HepG2 (cell line): ENCODE measurements around the gene ITGAE. TPM values are rescaled to one million over a fixed set of nuclear protein-coding genes. Genes with fewer than 3 reads are reported as not detected.

Source experiments
- IRX3 ChIP-seq: sonication (generic); formaldehyde crosslinking; IDR thresholded peaks from 2 replicates; pipeline ENCODE4 v1.8.1; 2023; ENCODE audit warnings: mild to moderate bottlenecking, low read depth, missing genetic modification reagents, borderline replicate concordance
- JARID2 ChIP-seq: sonication (generic); formaldehyde crosslinking; IDR thresholded peaks from 2 replicates; pipeline ENCODE4 v1.8.1; 2023; ENCODE audit warnings: missing genetic modification reagents, inconsistent platforms; ENCODE audit not compliant: insufficient replicate concordance
- MTF2 ChIP-seq: sonication (generic); formaldehyde crosslinking; IDR thresholded peaks from 2 replicates; pipeline ENCODE4 v1.5.0; 2020; ENCODE audit warnings: missing genetic modification reagents, borderline replicate concordance
- NCOA1 ChIP-seq: sonication (generic); formaldehyde crosslinking; IDR thresholded peaks from 2 replicates; pipeline ENCODE4 v1.9.0; 2021; ENCODE audit warnings: missing genetic modification reagents
- NRL ChIP-seq: sonication (generic); formaldehyde crosslinking; IDR thresholded peaks from 2 replicates; pipeline ENCODE4 v1.5.0; 2020; ENCODE audit warnings: missing genetic modification reagents, mild to moderate bottlenecking, moderate library complexity, borderline replicate concordance
- RARA ChIP-seq: IDR thresholded peaks from 2 replicates; pipeline ENCODE4 v1.6.1; 2016; ENCODE audit warnings: missing genetic modification reagents, missing compliant biosample characterization
- RCOR2 ChIP-seq: IDR thresholded peaks from 2 replicates; pipeline ENCODE4 v1.6.1; 2016; ENCODE audit warnings: missing biosample characterization, missing genetic modification reagents
- SNRNP70 ChIP-seq: fragments of 200-400 bp; formaldehyde crosslinking; IDR thresholded peaks from 2 replicates; pipeline ENCODE4 v1.6.1; 2017; ENCODE audit warnings: mild to moderate bottlenecking, low read depth, low read length, moderate library complexity
- THAP11 ChIP-seq: IDR thresholded peaks from 2 replicates; pipeline ENCODE4 v1.6.1; 2016; ENCODE audit warnings: missing biosample characterization, missing genetic modification reagents
- TIGD3 ChIP-seq: sonication (generic); formaldehyde crosslinking; IDR thresholded peaks from 2 replicates; pipeline ENCODE4 v1.5.1; 2020; ENCODE audit warnings: mild to moderate bottlenecking, missing genetic modification reagents, borderline replicate concordance
- ZBTB37 ChIP-seq: sonication (generic); formaldehyde crosslinking; IDR thresholded peaks from 2 replicates; pipeline ENCODE4 v1.4.0; 2020; ENCODE audit warnings: mild to moderate bottlenecking, missing genetic modification reagents
- ZNF331 ChIP-seq: sonication (generic); formaldehyde crosslinking; IDR thresholded peaks from 2 replicates; pipeline ENCODE4 v1.4.0; 2020; ENCODE audit warnings: missing genetic modification reagents
- ZNF367 ChIP-seq: sonication (generic); formaldehyde crosslinking; IDR thresholded peaks from 2 replicates; pipeline ENCODE4 v1.4.0; 2020; ENCODE audit warnings: missing genetic modification reagents, borderline replicate concordance
- ZNF430 ChIP-seq: sonication (generic); formaldehyde crosslinking; IDR thresholded peaks from 2 replicates; pipeline ENCODE4 v1.9.0; 2021; ENCODE audit warnings: mild to moderate bottlenecking, missing genetic modification reagents
- ZNF512B ChIP-seq: sonication (generic); formaldehyde crosslinking; IDR thresholded peaks from 2 replicates; pipeline ENCODE4 v1.5.1; 2020; ENCODE audit warnings: missing genetic modification reagents, mild to moderate bottlenecking, borderline replicate concordance
- ZNF543 ChIP-seq: sonication (generic); formaldehyde crosslinking; IDR thresholded peaks from 2 replicates; pipeline ENCODE4 v1.4.0; 2020; ENCODE audit warnings: mild to moderate bottlenecking, missing genetic modification reagents
- ZNF567 ChIP-seq: sonication (generic); formaldehyde crosslinking; IDR thresholded peaks from 2 replicates; pipeline ENCODE4 v1.8.1; 2023; ENCODE audit warnings: mild to moderate bottlenecking, missing genetic modification reagents, borderline replicate concordance
- ZNF570 ChIP-seq: sonication (generic); formaldehyde crosslinking; IDR thresholded peaks from 2 replicates; pipeline ENCODE4 v1.4.0; 2020; ENCODE audit warnings: mild to moderate bottlenecking, missing genetic modification reagents, borderline replicate concordance
- ZNF749 ChIP-seq: sonication (generic); formaldehyde crosslinking; IDR thresholded peaks from 2 replicates; pipeline ENCODE4 v1.8.0; 2022; ENCODE audit warnings: mild to moderate bottlenecking, missing genetic modification reagents, moderate library complexity, borderline replicate concordance
- ZNF777 ChIP-seq: sonication (generic); formaldehyde crosslinking; IDR thresholded peaks from 2 replicates; pipeline ENCODE4 v1.4.0; 2020; ENCODE audit warnings: missing genetic modification reagents
- ZNF782 ChIP-seq: sonication (generic); formaldehyde crosslinking; IDR thresholded peaks from 2 replicates; pipeline ENCODE4 v1.4.0; 2020; ENCODE audit warnings: missing genetic modification reagents, mild to moderate bottlenecking, borderline replicate concordance
- ZSCAN5A ChIP-seq: sonication (generic); formaldehyde crosslinking; IDR thresholded peaks from 2 replicates; pipeline ENCODE4 v1.8.0; 2022; ENCODE audit warnings: mild to moderate bottlenecking, missing genetic modification reagents, borderline replicate concordance
- polyA plus RNA-seq, 8 experiments: library from polyadenylated mRNA; depleted of rRNA in 3 of 8; stranded (reverse) in 7 of 8; unstranded in 1 of 8; fragments of >200 nt; fragmentation: Illumina TruSeq in 4 of 8; extraction: Trizol in 4 of 8; gene quantifications; 2 replicates each; pipeline versions ENCODE4 v1.2.1 to v1.2.3, GENCODE V29; 2011 to 2016; ENCODE audit warnings: low read depth in 4 of 8, missing spikeins in 1 of 8, mixed read lengths in 1 of 8; ENCODE audit not compliant: insufficient read depth in 1 of 8
- total RNA-seq, 5 experiments: library from RNA; depleted of rRNA; stranded (reverse); fragments of >200 nt; fragmentation: Illumina TruSeq; extraction: Trizol; gene quantifications; 2 replicates each; pipeline ENCODE4 v1.2.3, GENCODE V29; 2016; ENCODE audit warnings: low read depth in 1 of 5

The ITGAE gene
- total and polyA plus RNA-seq, 2 of the 13 experiments (the other 11 are each of a cell fraction or from before 2014, with no cell fraction given): 42.3 to 49.0 TPM

- TF ChIP-seq ZNF512B (CRISPR knock-in tag): no peak
- TF ChIP-seq ZNF567: 0 out of 2 replicates have a peak, but pooled peaks have one; percentile 4
- TF ChIP-seq IRX3 (CRISPR knock-in tag): 0 out of 2 replicates have a peak, but pooled peaks have one; percentile 64
- TF ChIP-seq ZNF331 (CRISPR knock-in tag): peak; percentile 74; the same call in 1 of the 2 replicates
- peak; percentile 87 for TF ChIP-seq THAP11
- TF ChIP-seq NCOA1 (CRISPR knock-in tag): no peak
- peak; percentile 45; the same call in 1 of the 2 replicates for TF ChIP-seq ZSCAN5A
- TF ChIP-seq ZNF777 (CRISPR knock-in tag): peak; percentile 36; the same call in 1 of the 2 replicates
- no peak for TF ChIP-seq RCOR2 (CRISPR knock-in tag)
- no peak for TF ChIP-seq ZBTB37 (CRISPR knock-in tag)
- no peak for TF ChIP-seq MTF2 (CRISPR knock-in tag)
- TF ChIP-seq NRL (CRISPR knock-in tag): no peak; the same call in 1 of the 2 replicates
- TF ChIP-seq ZNF430: peak; percentile 91
- no peak for TF ChIP-seq ZNF367 (CRISPR knock-in tag)
- TF ChIP-seq RARA (CRISPR knock-in tag): peak; percentile 8; the same call in 1 of the 2 replicates
- TF ChIP-seq JARID2 (CRISPR knock-in tag): peak; percentile 91
- TF ChIP-seq SNRNP70: no peak
- no peak for TF ChIP-seq ZNF570 (CRISPR knock-in tag)
- TF ChIP-seq ZNF782 (CRISPR knock-in tag): peak; percentile 62; the same call in 1 of the 2 replicates
- peak; percentile 86 for TF ChIP-seq ZNF749 (CRISPR knock-in tag)
- no peak; the same call in 1 of the 2 replicates for TF ChIP-seq TIGD3
- TF ChIP-seq ZNF543 (CRISPR knock-in tag): peak; percentile 67
Observed at GRCh38 chr17:3723556-3724377, 77.2 kb downstream of the ITGAE start, which contains the start of gene HASPIN (continued).
